Heart left ventricle (tissue), 13 donors: ENCODE results near the gene XPR1.

Source experiments
- CTCF ChIP-seq, 12 donors: fragments of 200-600 bp; sonication (generic) in 4 of 12; IDR thresholded peaks; one replicate each; pipeline versions ENCODE4 v1.5.0 to v1.8.0; 2018 to 2022; ENCODE audit warnings: antibody characterized with exemption in 12 of 12, mild to moderate bottlenecking in 5 of 12
- POLR2A ChIP-seq, 2 donors: fragments of 450-650 bp; IDR thresholded peaks; one replicate each; pipeline ENCODE4 v1.6.1; 2017; ENCODE audit warnings: antibody characterized with exemption in 2 of 2, mild to moderate bottlenecking in 2 of 2, moderate library complexity in 2 of 2
- donor health status: ischemic (EF 13 %, LVEDD 7.1; RV severe dilation, severe dysfunction).
- donor health status: DM: no; HTN: yes; CAD: no.
- donor health status: DM: no; HTN: no; CAD: no.
- donor health status: ischemic (EF 25% LVEDD 6.9; RV normal size, moderate dysfunction).
- donor health status: ischemic (EF 25% LVEDD 5.7; RV mildly dilated, moderate dysfunction).
- donor health status: ischemic (EF 35%, LVEDD 5.7; RV mildly dilated, moderate dysfunction).
- donor health status: nonischemic (EF 11% LVEDD 7.7; RV severe dilation, severe dysfunction).
- donor health status: DM: yes; HTN: yes; CAD: no.
- donor health status: PGD.
- donor health status: ischemic (EF 29% LVEDD 5.4; RV normal size, mild dysfunction).
- donor health status: nonischemic (EF 23%, LVEDD 6.1; RV moderate dilation, normal function).

- TF ChIP-seq CTCF (IDR thresholded peaks at IDR 0.05) (no peak), POLR2A (IDR thresholded peaks at IDR 0.05) (no peak)
Measured at GRCh38 chr1:180672505-180672904, 40.7 kb downstream of the XPR1 start.
